GM12875 (cell line): ENCODE data around the gene UST.

Experiments
- H3K4me3 ChIP-seq: one replicate; pipeline ENCODE4 v1.5.1; 2011; ENCODE audit warnings: low read depth, low read length, control low read depth
- CTCF ChIP-seq: IDR thresholded peaks from 2 replicates; pipeline ENCODE4 v1.5.1; 2011; ENCODE audit warnings: low read depth, mild to moderate bottlenecking, control low read depth, inconsistent platforms, low read length, moderate library complexity, borderline replicate concordance; ENCODE audit not compliant: insufficient read depth

The UST gene

GRCh38 chr6:148805777-148806176, 58.9 kb downstream of the UST start:
- no peak for TF ChIP-seq CTCF
- H3K4me3 ChIP-seq: no peak overlapping the region

- TF ChIP-seq CTCF: no peak
- no peak overlapping the region for H3K4me3 ChIP-seq
These were observed 61.0 kb downstream of the UST start for GRCh38 chr6:148807784-148808183.

- H3K4me3 ChIP-seq: no peak overlapping the region
- TF ChIP-seq CTCF: no peak
These were observed 62.0 kb downstream of the UST start for GRCh38 chr6:148808786-148809304.

GRCh38 chr6:148811459-148811858, 64.6 kb downstream of the UST start:
- H3K4me3 ChIP-seq: no peak overlapping the region
- no peak for TF ChIP-seq CTCF

GRCh38 chr6:148814082-148814790, 67.4 kb downstream of the UST start:
- no peak for TF ChIP-seq CTCF
- H3K4me3 ChIP-seq: no peak overlapping the region

GRCh38 chr6:148814869-148815268, 68.0 kb downstream of the UST start:
- no peak for TF ChIP-seq CTCF
- H3K4me3 ChIP-seq: no peak overlapping the region

- H3K4me3 ChIP-seq: no peak overlapping the region
- no peak for TF ChIP-seq CTCF
These were observed 69.3 kb downstream of the UST start for GRCh38 chr6:148816117-148816516.
